GM12891 (cell line): ENCODE data around the gene DTD2.

Source experiments
- PAX5 ChIP-seq: IDR thresholded peaks from 2 replicates; pipeline ENCODE4 v1.6.1; 2011; ENCODE audit warnings: low read length, moderate library complexity, mild to moderate bottlenecking; ENCODE audit not compliant: insufficient read depth, severe bottlenecking
- POLR2A ChIP-seq: IDR thresholded peaks from 2 replicates; pipeline ENCODE4 v1.6.1; 2011; ENCODE audit warnings: low read depth, low read length, control low read depth
- SPI1 ChIP-seq: IDR thresholded peaks from 2 replicates; pipeline ENCODE4 v1.6.1; 2011; ENCODE audit warnings: low read depth, low read length, control low read depth

GRCh38 chr14:31449971-31450610, 7.2 kb downstream of the DTD2 start:
- no peak for TF ChIP-seq POLR2A
- no peak for TF ChIP-seq SPI1
- TF ChIP-seq PAX5, result no peak
